Lung (tissue), 12 donors: ENCODE results near the gene KRT7. TPM values are rescaled to one million over a fixed set of nuclear protein-coding genes. Genes with fewer than 3 reads are reported as not detected.
A peak's percentile ranks its signal among the peaks of the same experiment; 100 is the strongest.

ENCODE experiments used
- ATAC-seq: fragments of 200-7000 bp; cut with Tn5 transposase; one replicate; pipeline ENCODE4 v1.9.1; 2020; ENCODE audit warnings: moderate number of reproducible peaks; ENCODE audit not compliant: insufficient read depth, low FRiP score
- DNase-seq, 3 donors: peaks; one replicate each; pipeline ENCODE4 v3.0.0-alpha.2; 2013 to 2017
- H3K27ac ChIP-seq, 2 donors: one replicate each; pipeline ENCODE4 v1.5.1; 2013; ENCODE audit warnings: mild to moderate bottlenecking in 2 of 2, moderate library complexity in 2 of 2, control low read depth in 1 of 2, inconsistent platforms in 1 of 2, low read depth in 1 of 2, low read length in 1 of 2
- H3K27me3 ChIP-seq, 3 donors: one replicate each; pipeline ENCODE4 v1.5.1; 2013; ENCODE audit warnings: low read length in 2 of 3; ENCODE audit not compliant: control insufficient read depth in 3 of 3, insufficient read depth in 3 of 3
- H3K36me3 ChIP-seq, 4 donors: one replicate each; pipeline ENCODE4 v1.5.1; 2013; ENCODE audit warnings: low read length in 4 of 4, mild to moderate bottlenecking in 1 of 4, moderate library complexity in 1 of 4; ENCODE audit not compliant: control insufficient read depth in 4 of 4, insufficient read depth in 4 of 4
- H3K4me1 ChIP-seq, 5 donors: one replicate each; pipeline ENCODE4 v1.5.1; 2013; ENCODE audit warnings: low read length in 5 of 5, mild to moderate bottlenecking in 2 of 5, moderate library complexity in 1 of 5; ENCODE audit not compliant: control insufficient read depth in 5 of 5, insufficient read depth in 5 of 5
- H3K4me3 ChIP-seq: one replicate; pipeline ENCODE4 v1.5.1; 2013; ENCODE audit warnings: mild to moderate bottlenecking, control low read depth, moderate library complexity
- H3K9ac ChIP-seq, 2 donors: one replicate each; pipeline ENCODE4 v1.5.1; 2013; ENCODE audit warnings: low read length in 2 of 2, control low read depth in 1 of 2; ENCODE audit not compliant: insufficient read depth in 1 of 2
- H3K9me3 ChIP-seq, 4 donors: one replicate each; pipeline ENCODE4 v1.5.1; 2013; ENCODE audit warnings: low read length in 3 of 4, mild to moderate bottlenecking in 1 of 4, moderate library complexity in 1 of 4; ENCODE audit not compliant: control insufficient read depth in 4 of 4, insufficient read depth in 3 of 4
- WGBS, 2 donors: extraction: QIAGEN DNeasy Blood & Tissue Kit; methylation state at CpG; one replicate each; pipeline ENCODE4 v1.1.7; 2013; 5-methylcytosine and 5-hydroxymethylcytosine counted together
- polyA plus RNA-seq, 2 donors: library from polyadenylated mRNA; stranded (reverse); fragments of 200-250 nt; gene quantifications; one replicate each; pipeline ENCODE4 v1.2.1, GENCODE V29; 2013
- total RNA-seq, 2 donors: library from RNA; depleted of rRNA in 1 of 2; stranded (reverse); fragments of >200 nt in 1 of 2; gene quantifications; one replicate each; pipeline ENCODE4 v1.2.1, GENCODE V29; 2014 to 2021
- TF ChIP-seq, protein P1 (sequence below): IDR thresholded peaks from 2 replicates; pipeline ENCODE4 v1.5.1; 2012; ENCODE audit warnings: mild to moderate bottlenecking; ENCODE audit errors: control extremely low read depth, extremely low read depth
- donor health status: control.
- donor health status: control.
- donor health status: Bipolar disorder and iron deficiency.
- donor health status: healthy.
- donor health status: DM: yes; HTN: yes; CAD: no.

The KRT7 gene
- total and polyA plus RNA-seq, 4 donors = 33.6 to 1,415 (median 1,306) TPM

DNA sequence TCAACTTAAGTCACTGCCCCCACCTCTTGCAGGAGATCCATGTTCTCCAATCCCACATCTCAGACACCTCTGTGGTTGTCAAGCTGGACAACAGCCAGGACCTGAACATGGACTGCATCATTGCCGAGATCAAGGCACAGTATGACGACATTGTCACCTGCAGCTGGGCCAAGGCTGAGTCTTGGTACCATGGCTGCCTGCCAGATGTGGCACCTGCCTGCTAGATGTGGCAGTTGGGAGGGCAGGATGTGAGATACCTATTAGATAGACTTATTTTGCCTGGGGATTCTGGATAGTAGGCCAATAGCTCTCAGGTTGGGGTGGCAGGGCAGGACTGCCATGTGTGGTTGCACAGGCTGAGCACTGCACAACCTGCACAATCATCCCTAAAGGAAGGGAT is 33.5 kb downstream of the KRT7 start:
- no peak for ATAC-seq
- Histone ChIP-seq H3K36me3 (no peaks in the 10 kb centered on the region), H3K9ac (no peak overlapping the region), H3K4me3 (no peak overlapping the region), H3K4me1 (peaks cover 0 to 4% (median 0%) of the 10 kb centered on the region in 5 donors), H3K27ac (no peak overlapping the region), H3K9me3 (peaks cover 0 to 6% (median 0%) of the 10 kb centered on the region in 4 donors), H3K27me3 (peaks cover 0 to 9% (median 5%) of the 10 kb centered on the region in 3 donors)
- 89 to 90% methylated on average over 2 of the region's 2 CpGs for WGBS, 2 donors
- no peak for DNase-seq
- TF ChIP-seq, protein P1, sequence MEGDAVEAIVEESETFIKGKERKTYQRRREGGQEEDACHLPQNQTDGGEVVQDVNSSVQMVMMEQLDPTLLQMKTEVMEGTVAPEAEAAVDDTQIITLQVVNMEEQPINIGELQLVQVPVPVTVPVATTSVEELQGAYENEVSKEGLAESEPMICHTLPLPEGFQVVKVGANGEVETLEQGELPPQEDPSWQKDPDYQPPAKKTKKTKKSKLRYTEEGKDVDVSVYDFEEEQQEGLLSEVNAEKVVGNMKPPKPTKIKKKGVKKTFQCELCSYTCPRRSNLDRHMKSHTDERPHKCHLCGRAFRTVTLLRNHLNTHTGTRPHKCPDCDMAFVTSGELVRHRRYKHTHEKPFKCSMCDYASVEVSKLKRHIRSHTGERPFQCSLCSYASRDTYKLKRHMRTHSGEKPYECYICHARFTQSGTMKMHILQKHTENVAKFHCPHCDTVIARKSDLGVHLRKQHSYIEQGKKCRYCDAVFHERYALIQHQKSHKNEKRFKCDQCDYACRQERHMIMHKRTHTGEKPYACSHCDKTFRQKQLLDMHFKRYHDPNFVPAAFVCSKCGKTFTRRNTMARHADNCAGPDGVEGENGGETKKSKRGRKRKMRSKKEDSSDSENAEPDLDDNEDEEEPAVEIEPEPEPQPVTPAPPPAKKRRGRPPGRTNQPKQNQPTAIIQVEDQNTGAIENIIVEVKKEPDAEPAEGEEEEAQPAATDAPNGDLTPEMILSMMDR = no peak

DNA sequence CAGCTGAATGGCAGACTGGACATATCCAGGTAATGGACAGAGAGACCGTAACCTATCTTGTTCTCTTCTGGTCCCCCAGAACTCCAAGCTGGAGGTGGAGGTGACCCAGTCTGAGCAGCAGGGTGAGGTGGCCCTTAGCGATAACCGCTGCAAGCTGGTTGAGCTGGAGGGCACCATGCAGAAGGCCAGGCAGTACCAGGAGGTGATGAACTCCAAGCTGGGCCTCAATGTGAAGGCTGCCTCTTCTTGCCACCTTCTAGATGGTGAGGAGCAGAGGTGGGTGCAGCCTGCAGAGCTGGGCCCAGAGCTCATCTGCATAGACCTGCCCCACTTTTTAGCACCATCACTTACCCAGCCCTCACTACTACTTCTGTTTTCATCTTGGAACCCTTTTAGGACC is 34.2 kb downstream of the KRT7 start:
- no peak overlapping the region for H3K4me3 ChIP-seq
- no peak overlapping the region for H3K9ac ChIP-seq
- H3K36me3 ChIP-seq = no peaks in the 10 kb centered on the region
- peaks cover 0 to 5% (median 0%) of the 10 kb centered on the region in 4 donors for H3K9me3 ChIP-seq
- H3K4me1 ChIP-seq = peaks cover 0 to 4% (median 0%) of the 10 kb centered on the region in 5 donors
- ATAC-seq = no peak
- no peak for DNase-seq
- WGBS, 2 donors = 94 to 96% methylated on average over 3 of the region's 3 CpGs
- H3K27ac ChIP-seq = no peak overlapping the region
- H3K27me3 ChIP-seq = peaks cover 0 to 3% (median 0%) of the 10 kb centered on the region in 3 donors
- TF ChIP-seq, protein P1 = no peak

DNA sequence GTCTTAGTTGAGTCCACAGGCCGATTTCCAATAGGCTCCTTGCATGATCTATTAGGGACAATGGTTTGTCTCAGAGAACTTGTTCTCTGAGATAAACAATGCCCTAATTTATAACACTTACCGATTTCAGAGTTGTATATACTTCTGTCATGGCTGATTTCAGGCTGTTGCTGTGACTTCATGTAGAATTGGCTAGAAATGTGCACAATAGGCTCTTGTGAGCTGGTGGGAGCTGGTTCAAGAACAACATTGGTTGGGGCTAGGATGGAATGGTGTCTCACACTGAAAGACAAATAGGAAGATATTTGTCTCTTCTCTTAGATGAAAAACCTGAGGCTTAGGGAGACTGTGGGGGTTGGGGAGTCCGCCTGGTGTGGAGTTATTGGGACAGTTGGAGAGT is 34.7 kb downstream of the KRT7 start:
- H3K27me3 ChIP-seq = peaks cover 0 to 3% (median 0%) of the 10 kb centered on the region in 3 donors
- WGBS, 2 donors = 88 to 90% methylated on average over 3 of the region's 3 CpGs
- no peak for ATAC-seq
- DNase-seq = peak in 1 of 3 donors; percentile 3
- no peak overlapping the region for H3K9ac ChIP-seq
- no peak overlapping the region for H3K27ac ChIP-seq
- peaks cover 0 to 4% (median 0%) of the 10 kb centered on the region in 5 donors for H3K4me1 ChIP-seq
- H3K9me3 ChIP-seq = peaks cover 0 to 2% (median 0%) of the 10 kb centered on the region in 4 donors
- H3K4me3 ChIP-seq = no peak overlapping the region
- H3K36me3 ChIP-seq = no peaks in the 10 kb centered on the region
- TF ChIP-seq, protein P1 = no peak

DNA sequence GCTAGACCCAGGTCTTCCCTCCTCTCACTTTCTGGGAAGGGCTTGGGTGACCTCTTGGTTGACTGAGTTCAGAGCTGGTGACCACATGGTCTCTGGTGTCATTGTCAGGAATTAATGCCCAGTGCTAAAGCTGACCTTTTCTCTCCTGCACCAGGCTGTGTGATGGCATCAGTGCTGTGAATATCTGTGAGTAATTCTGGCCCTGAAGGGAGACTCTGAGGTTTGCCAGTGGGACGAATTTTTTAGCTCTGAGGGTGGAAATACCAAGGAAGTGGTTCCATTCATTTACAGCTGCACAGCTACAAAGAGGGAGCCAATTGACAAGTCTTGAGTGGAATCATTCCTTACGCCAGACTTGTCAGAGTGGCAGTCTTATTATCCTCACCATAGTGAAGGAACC is 35.2 kb downstream of the KRT7 start:
- Histone ChIP-seq H3K9me3 (peaks cover 0 to 2% (median 0%) of the 10 kb centered on the region in 4 donors), H3K4me1 (peaks cover 0 to 4% (median 0%) of the 10 kb centered on the region in 5 donors), H3K27ac (no peak overlapping the region), H3K36me3 (no peaks in the 10 kb centered on the region), H3K4me3 (no peak overlapping the region), H3K27me3 (peaks cover 0 to 5% (median under 1%) of the 10 kb centered on the region in 3 donors), H3K9ac (no peak overlapping the region)
- TF ChIP-seq, protein P1 = no peak
- DNase-seq (peak in 1 of 3 donors; percentile 1), ATAC-seq (no peak)
- 79 to 81% methylated on average over 2 of the region's 2 CpGs for WGBS, 2 donors
